Activated CD4-positive, CD25-positive, alpha-beta regulatory T cell treated with anti-CD3 and anti-CD28 coated beads, Interleukin-2, amount 50 U/mL, for 72 hours (primary cell): ENCODE data around the gene MPV17L2.

Source experiments
- DNase-seq: peaks from one replicate; pipeline ENCODE4 v3.0.0; 2021

Gene MPV17L2

DNA sequence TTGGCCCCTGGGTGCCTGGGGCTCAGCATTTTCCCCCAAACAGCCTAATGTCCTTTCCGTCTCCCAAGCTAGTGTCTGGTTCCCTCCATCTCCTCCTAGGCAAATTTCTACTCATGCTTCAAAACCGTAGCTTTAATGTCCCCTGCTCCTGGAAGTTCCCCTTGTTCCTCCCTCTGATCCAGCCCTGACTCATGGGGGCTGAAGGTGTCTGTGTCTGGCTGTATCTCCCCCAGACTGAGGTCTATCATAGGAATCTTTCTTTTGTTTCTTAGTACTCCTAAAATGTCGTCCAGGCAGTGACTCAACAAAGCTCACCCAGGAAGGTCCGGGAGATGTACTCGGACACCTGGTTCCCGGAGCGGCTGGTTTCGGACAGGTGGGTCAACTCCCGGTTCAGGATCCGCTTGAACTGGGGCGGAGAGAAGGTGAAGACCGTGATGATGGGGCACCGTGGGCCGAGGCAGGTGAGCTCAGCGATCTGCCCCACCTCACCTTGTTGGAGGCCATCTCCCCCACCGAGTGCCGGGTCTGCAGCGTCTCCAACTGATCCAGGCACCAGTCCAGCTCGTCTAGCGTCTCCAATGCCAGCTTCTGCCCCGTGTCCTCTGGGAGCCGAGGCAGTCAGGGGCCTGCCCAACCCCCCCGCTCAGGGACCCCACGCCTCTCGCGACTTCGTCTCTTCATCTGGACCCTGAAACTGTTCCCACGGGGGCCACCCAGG is 27.1 kb downstream of the MPV17L2 start:
- no peak for DNase-seq

DNA sequence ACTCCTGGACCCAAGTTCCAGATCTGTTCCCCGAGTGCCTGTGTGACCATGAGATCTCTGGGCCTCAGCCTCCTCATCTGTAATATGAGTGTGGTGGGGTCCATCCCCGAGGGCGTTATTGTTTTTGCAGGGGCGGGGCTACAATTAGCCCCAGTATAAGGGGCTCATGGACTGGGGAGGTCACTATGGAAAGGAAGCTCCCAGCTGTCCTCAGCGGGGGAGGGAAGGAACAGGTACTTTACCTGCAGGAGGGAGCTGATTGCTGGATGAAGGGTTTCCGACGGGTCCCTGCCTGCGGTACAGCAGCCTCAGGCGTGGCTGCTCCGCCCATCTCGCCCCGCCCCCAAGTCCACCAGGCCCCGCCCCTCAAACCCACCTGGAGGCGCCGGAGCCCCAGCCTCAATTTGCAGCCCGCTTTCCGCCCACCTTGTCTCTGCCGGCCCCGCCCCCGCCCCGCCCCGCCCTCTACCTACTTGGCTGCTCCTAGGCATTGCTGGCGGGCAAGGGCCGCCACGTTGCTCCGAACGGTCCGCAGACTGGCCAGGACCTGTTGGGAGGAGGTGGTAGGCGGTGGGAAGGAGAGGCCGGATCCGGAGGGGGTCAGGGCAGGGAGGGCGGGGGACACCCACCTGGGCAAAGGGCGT is 27.7 kb downstream of the MPV17L2 start:
- no peak for DNase-seq

GRCh38 chr19:18221815-18222725 is 29.1 kb downstream of the MPV17L2 start:
- DNase-seq: no peak

DNA sequence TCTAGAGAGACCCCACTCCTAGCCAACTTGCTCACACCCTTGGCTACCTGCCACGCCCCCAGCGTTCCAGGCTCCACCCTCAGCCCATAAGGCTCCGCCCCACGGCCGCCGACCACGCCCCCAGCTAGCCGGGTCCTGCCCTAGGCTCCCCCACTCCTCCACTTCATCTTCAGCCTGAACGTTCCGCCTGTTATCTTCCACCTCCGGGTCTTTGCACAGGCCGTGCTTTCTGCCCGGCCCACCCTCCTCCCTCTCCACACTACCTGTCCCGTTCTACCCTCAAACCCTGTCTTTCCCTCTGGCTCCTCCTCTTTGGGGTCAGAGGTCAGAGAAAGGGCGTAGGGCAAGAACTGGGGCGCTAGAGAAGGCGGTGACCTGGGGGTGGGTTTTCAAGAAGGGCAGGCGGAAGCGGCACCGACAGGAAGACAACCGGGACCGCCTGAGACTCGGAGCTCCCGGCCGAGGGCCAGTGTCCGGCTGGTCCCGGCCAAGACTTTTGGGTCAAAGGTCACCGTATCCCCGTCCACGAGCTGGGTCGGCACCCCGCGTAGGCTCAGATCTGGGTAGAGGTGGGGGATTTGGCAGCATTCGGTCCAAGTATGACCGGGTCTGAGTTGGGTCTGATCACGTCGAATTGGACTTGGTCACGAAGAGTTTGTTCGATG is 31.0 kb downstream of the MPV17L2 start:
- DNase-seq: peak; percentile 66

DNA sequence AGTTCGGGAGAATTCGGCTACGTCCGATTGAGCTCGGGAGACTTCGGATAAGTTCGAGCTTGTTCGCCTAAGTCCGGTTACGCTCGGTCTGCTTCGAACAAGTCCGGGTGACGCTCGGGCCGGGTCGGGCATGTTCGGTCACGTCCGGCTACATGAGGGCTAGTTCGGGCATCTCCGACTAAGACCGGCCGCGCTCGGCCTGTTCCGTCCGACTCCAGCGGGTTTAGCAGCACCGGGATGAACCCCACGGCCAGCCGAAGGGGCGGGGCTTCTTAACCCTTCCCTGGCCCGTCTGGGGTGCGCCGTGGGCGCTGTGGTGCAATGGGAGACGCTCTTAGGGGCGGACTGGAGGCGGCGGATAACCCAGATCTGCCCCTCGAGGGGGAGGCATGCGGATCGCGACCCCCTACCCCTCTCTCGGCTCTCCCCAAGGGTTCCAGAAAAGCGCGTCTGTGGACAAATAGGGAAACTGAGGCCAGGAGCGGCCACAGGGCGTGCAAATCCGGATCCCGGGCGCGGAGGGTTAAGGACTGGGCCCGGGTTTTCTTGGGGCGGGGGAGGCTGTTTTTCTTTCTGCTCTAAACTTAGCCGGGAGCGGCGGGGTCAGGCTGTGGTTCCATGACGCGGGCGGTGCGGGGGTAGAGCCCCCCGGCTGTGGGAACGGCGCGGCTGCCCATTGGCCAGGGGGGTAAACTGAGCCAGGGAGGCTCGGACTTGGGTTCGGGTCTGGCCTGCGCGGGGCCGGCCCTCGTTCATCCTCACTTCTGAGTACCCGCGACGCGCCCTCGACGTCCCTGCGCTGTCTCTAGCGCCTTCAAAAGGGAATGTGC is 31.7 kb downstream of the MPV17L2 start:
- peak; percentile 94 for DNase-seq

DNA sequence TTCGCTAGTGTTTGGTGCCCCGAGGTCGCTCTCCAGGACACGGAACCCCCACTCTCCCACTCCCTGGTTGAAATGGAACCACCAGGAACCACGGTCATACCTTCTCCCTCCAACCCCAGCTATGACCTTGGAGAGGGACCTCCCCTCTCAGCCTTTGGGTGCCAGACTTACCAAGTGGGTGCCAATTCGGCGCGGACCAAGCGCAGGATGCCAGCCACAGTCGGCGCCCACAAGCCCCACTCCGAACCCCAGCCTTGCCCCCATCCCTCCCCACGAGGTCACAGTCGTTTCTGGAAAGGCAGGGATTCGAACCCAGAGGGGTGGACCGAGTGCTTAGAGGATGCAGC is 32.3 kb downstream of the MPV17L2 start:
- DNase-seq: no peak

DNA sequence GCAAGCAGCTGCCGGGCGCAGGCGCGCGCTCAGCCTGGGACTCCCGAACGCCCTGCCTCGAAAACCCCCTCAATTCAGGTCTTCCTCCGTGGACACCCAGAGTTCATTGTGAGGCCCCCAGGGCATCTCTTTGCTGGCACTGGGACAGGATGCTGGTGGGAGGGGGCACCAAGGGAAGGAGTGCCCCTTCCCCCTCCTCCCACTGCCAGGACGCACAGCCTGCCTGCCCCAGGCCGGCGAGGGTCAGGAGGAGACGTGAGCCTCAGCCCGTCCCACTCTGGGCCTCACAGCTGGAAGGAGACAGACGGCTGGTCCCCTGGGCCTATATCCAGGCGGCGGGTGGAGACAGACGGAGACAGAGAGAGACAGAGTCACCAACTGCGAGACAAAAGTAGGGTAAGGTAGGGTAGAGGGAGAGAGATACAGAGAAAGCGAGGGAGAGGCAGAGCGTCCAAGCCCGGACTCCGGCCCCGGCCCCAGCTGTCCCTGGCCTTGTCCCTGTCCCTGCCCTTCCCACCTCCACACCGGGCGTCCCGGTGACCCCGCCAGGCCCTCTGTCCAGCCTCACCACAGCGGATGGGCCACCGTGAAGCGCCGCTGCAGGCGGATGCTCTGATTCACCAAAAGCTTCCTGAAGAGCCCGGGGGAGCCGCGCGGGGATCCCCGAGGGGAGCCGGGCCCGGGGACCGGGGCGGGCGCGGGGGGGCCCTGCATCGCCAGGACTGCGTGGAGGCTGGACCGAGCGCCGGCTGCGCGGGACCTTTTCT is 32.9 kb downstream of the MPV17L2 start, which contains the start of gene PDE4C:
Gene PDE4C, minus strand, starts transcription at position 737 of the 767 bp plus-strand sequence. Its CDS starts 23 bp downstream, at position 714.
- no peak for DNase-seq

GRCh38 chr19:18226956-18227780 is 34.1 kb downstream of the MPV17L2 start:
- no peak for DNase-seq

- no peak for DNase-seq
Observed at GRCh38 chr19:18227781-18228271, 34.8 kb downstream of the MPV17L2 start.

DNA sequence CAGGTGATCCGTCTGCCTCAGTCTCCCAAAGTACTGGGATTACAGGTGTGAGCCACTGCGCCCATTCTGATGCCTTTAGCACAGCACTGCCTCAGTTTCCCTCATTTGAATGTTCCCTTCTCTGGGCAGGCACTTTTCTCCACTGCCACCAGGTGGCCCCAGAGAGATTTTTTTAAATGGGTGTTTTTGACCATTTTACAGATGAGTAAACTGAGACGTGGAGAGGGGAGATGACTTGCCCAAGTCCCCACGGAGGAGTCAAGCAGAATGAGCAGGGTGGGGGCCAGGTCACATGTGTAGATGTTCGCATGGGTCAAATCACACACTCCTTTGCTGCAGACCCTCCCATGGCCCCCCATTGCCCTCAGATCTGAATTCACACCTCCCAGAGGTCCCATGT is 36.5 kb downstream of the MPV17L2 start:
- DNase-seq: no peak

GRCh38 chr19:18229915-18230314 is 36.9 kb downstream of the MPV17L2 start:
- DNase-seq: no peak

- DNase-seq: no peak
Observed at GRCh38 chr19:18230941-18231734, 38.1 kb downstream of the MPV17L2 start.

DNA sequence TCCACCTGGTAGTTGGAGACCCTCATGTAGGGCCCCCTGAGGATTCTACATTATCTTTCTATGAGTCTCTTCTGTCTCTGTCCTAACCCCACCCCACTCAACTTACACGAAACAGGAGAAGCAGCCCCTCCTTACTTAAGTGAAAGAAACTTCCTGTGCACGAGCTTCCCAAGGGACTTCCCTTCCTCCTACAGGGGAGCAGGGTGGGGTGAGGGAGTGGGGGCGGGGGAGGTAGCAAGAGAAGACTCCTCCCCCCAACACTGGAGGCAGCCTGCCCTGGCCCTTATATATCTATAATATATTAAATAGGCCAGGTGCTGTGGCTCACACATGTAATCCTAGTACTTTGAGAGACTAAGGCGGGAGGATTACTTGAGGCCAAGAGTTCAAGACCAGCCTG is 38.8 kb downstream of the MPV17L2 start:
- DNase-seq: no peak

GRCh38 chr19:18232540-18233223 is 39.7 kb downstream of the MPV17L2 start:
- no peak for DNase-seq

GRCh38 chr19:18233224-18233825 is 40.3 kb downstream of the MPV17L2 start:
- DNase-seq: peak; percentile 55

DNA sequence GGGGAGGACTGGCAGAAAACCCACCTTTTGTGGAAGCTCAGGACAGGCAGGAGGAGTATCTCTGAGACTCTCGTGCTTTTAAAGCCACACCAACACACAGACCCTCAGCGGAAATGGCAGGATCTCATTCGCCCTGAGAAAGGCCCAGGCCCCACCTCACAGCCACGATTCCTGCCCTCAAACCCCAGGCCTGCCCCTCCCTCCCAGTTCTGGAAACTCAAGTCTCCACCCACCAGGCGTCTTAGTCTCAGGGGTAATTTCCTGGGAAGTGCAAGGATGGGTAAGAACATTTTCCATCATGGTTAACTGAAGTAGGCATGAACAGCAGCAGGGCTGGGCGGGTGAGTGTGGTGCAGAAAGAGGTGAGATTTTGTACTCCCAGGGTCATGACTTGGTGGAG is 41.2 kb downstream of the MPV17L2 start:
- DNase-seq: no peak

DNA sequence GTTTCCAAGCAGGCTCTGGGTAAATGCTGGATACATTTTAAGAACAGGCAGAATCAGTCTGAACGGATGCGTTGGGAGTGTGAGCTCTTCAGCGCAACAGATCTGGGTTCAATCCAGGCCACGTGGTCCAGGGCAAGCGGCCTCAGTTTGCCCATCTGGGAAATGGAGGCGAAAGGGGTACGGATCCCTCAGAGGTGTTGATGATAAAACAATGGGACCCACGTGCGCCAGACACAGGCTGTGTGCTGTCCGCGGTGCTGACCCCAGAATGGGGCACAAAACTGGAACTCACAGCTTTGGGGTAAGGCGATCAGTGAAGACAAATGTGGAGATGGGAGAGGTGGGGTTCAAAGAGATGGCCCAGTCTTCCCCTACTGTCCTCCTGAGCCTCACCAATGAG is 46.3 kb downstream of the MPV17L2 start:
- no peak for DNase-seq

DNA sequence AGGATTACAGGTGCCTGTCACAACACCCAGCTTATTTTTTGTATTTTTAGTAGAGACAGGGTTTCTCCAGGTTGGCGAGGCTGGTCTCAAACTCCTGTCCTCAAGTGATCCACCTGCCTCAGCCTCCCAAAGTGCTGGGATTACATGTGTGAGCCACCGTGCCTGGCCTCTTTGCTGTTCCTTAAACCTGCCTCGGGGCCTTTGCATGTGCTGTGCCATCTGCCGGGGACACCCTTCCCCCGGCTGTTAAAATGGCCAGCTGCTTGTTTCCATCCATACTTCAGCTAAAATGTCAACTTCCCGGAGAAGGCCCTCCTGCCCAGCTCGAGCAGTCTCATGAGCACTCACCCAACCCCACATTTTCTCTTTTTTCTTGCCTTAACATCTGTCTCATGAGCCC is 52.3 kb downstream of the MPV17L2 start:
- no peak for DNase-seq
